ENCODE data around the gene DMRTA1. TPM values are rescaled to one million over a fixed set of nuclear protein-coding genes. Genes with fewer than 3 reads are reported as not detected.

The DMRTA1 gene
- total and polyA plus RNA-seq, 2 of the 13 experiments (the other 11 are each of a cell fraction or from before 2014, with no cell fraction given) = 0.13 to 0.16 TPM

GRCh38 chr9:22446950-22447617 is 460 bp downstream of the DMRTA1 start (continued):
- TF ChIP-seq ZNF687 (CRISPR knock-in tag; IDR thresholded peaks at IDR 0.05) (peak; percentile 54; the same call in 1 of the 2 replicates), XRCC5 (optimal IDR thresholded peaks at IDR 0.05; ENCODE audit: low read length) (peak; percentile 37)

- no TSS peak for BruUV-seq (replicated peaks)
- in situ Hi-C loops (cut with HindIII; ENCODE audit: extremely low pct_ligation_motif_present, low pct_unique_long_range_greater_than_20kb) = loop anchor here (25.0 kb wide), 1 partner anchor 635 kb away; the partner anchor contains the start of gene MTAP
These were observed 1.1 kb downstream of the DMRTA1 start for GRCh38 chr9:22447618-22448305.

More at GRCh38 chr9:22447618-22448305, 1.1 kb downstream of the DMRTA1 start:
- Histone ChIP-seq H3K9me3 (ENCODE audit: low read length) (no peaks in the 10 kb centered on the region), H3K79me2 (ENCODE audit: insufficient read depth, low read length) (no peaks in the 10 kb centered on the region), H3K4me1 (ENCODE audit: insufficient read depth, low read length) (no peaks in the 10 kb centered on the region), H2AFZ (ENCODE audit: low read length) (no peak overlapping the region), H3K4me2 (ENCODE audit: low read depth, low read length) (peak overlapping the region; percentile 79), H3K27me3 (ENCODE audit: control insufficient read depth in 1 of 2, insufficient read depth in 2 of 2, low read length in 2 of 2) (peaks cover 2 to 20% of the 10 kb centered on the region in 2 experiments; a peak in 4 of 5 replicates), H3K4me3 (replicated peaks in 1 of 3; ENCODE audit: insufficient read depth in 1 of 3, low read depth in 2 of 3, low read length in 3 of 3) (peak overlapping the region in 2 of 3 experiments; percentile 30 to 66; a peak in 4 of 6 replicates), H4K20me1 (ENCODE audit: insufficient read depth, low read length) (no peaks in the 10 kb centered on the region), H3K36me3 (replicated peaks in 1 of 2; ENCODE audit: control insufficient read depth in 1 of 2, insufficient read depth in 2 of 2, low read length in 2 of 2) (no peaks in the 10 kb centered on the region), H3K27ac (ENCODE audit: extremely low read length, insufficient read depth, low read length) (no peak overlapping the region), H3K9ac (ENCODE audit: insufficient read depth, low read depth, low read length) (no peak overlapping the region)
- CTCF ChIA-PET (ENCODE audit: low intra/inter-chr PET ratio, low total read pairs) = no interaction called here
- intact Hi-C loops (cut with micrococcal nuclease; ENCODE audit: unreplicated experiment) = no loop called here
- DNase-seq (ENCODE audit: low spot score) = no peak
- 51% methylated on average over 17 of the region's 17 CpGs for WGBS (ENCODE audit: low lambda C conversion rate)
- POLR2A ChIA-PET = no interaction called here
- no peak for FAIRE-seq
- TF ChIP-seq ZNF687 (CRISPR knock-in tag; IDR thresholded peaks at IDR 0.05) = 0 out of 2 replicates have a peak, but pooled peaks have one; percentile 4
- TF ChIP-seq ZNF121 (CRISPR knock-in tag; IDR thresholded peaks at IDR 0.05) = peak; percentile 31; the same call in 1 of the 2 replicates
- no peak for TF ChIP-seq TOPORS (CRISPR knock-in tag; IDR thresholded peaks at IDR 0.05)
- no peak; the same call in 2 of the 3 replicates for ATAC-seq

Measured in HepG2 (cell line).